ENCODE data around the gene WAPL.
"Not testable (repeated sequence)": the region's sequence is repeated elsewhere in the genome, so short reads cannot be mapped to it uniquely, and the experiment has no call there.

Gene WAPL
- 245 to 268 reads per million in 2 donors for total RNA-seq

- peak; percentile 95 for DNase-seq
Observed at GRCh38 chr10:86521678-86522509, at the start of gene WAPL. TSS of gene WAPL (minus strand) at chr10:86521792. CDS start at chr10:86518069, 3,723 bp downstream.

GRCh38 chr10:86569335-86569734, 47.7 kb upstream of the WAPL start:
- no peak for DNase-seq

GRCh38 chr10:86566518-86566917, 44.9 kb upstream of the WAPL start:
- not testable (repeated sequence) for DNase-seq

- DNase-seq, result not testable (repeated sequence)
Observed at GRCh38 chr10:86563338-86563737, 41.7 kb upstream of the WAPL start.

- not testable (repeated sequence) for DNase-seq
Observed at GRCh38 chr10:86558695-86559094, 37.1 kb upstream of the WAPL start.

GRCh38 chr10:86556933-86557649, 35.5 kb upstream of the WAPL start:
- DNase-seq, result no peak

GRCh38 chr10:86556532-86556931, 34.9 kb upstream of the WAPL start:
- DNase-seq, result no peak

GRCh38 chr10:86553639-86554038, 32.0 kb upstream of the WAPL start:
- no peak for DNase-seq

GRCh38 chr10:86553213-86553612, 31.6 kb upstream of the WAPL start:
- DNase-seq, result no peak

GRCh38 chr10:86547296-86547695, 25.7 kb upstream of the WAPL start:
- no peak for DNase-seq

- no peak for DNase-seq
Observed at GRCh38 chr10:86545101-86545500, 23.5 kb upstream of the WAPL start.

GRCh38 chr10:86540016-86540415, 18.4 kb upstream of the WAPL start:
- DNase-seq, result no peak

GRCh38 chr10:86538547-86538946, 17.0 kb upstream of the WAPL start:
- DNase-seq, result no peak

- not testable (repeated sequence) for DNase-seq
Observed at GRCh38 chr10:86538040-86538439, 16.4 kb upstream of the WAPL start.

GRCh38 chr10:86536294-86536861, 14.8 kb upstream of the WAPL start:
- DNase-seq, result peak; percentile 25

- DNase-seq, result peak; percentile 7
Observed at GRCh38 chr10:86535132-86535882, 13.7 kb upstream of the WAPL start.

- no peak for DNase-seq
Observed at GRCh38 chr10:86533328-86533727, 11.7 kb upstream of the WAPL start.

GRCh38 chr10:86528736-86529135, 7.1 kb upstream of the WAPL start:
- DNase-seq, result not testable (repeated sequence)

GRCh38 chr10:86526606-86527005, 5.0 kb upstream of the WAPL start:
- no peak for DNase-seq

- DNase-seq, result not testable (repeated sequence)
Observed at GRCh38 chr10:86525713-86526112, 4.1 kb upstream of the WAPL start.

GRCh38 chr10:86524225-86524962, 2.8 kb upstream of the WAPL start:
- DNase-seq, result no peak

GRCh38 chr10:86523348-86523747, 1.8 kb upstream of the WAPL start:
- DNase-seq, result no peak
